ENCODE results near the gene LPCAT4. TPM values are rescaled to one million over a fixed set of nuclear protein-coding genes. Genes with fewer than 3 reads are reported as not detected.
"Not testable (repeated sequence)": the region's sequence is repeated elsewhere in the genome, so short reads cannot be mapped to it uniquely, and the experiment has no call there.

Gene LPCAT4, protein sequence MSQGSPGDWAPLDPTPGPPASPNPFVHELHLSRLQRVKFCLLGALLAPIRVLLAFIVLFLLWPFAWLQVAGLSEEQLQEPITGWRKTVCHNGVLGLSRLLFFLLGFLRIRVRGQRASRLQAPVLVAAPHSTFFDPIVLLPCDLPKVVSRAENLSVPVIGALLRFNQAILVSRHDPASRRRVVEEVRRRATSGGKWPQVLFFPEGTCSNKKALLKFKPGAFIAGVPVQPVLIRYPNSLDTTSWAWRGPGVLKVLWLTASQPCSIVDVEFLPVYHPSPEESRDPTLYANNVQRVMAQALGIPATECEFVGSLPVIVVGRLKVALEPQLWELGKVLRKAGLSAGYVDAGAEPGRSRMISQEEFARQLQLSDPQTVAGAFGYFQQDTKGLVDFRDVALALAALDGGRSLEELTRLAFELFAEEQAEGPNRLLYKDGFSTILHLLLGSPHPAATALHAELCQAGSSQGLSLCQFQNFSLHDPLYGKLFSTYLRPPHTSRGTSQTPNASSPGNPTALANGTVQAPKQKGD
- 33.5 TPM for polyA plus RNA-seq (2013)

DNA sequence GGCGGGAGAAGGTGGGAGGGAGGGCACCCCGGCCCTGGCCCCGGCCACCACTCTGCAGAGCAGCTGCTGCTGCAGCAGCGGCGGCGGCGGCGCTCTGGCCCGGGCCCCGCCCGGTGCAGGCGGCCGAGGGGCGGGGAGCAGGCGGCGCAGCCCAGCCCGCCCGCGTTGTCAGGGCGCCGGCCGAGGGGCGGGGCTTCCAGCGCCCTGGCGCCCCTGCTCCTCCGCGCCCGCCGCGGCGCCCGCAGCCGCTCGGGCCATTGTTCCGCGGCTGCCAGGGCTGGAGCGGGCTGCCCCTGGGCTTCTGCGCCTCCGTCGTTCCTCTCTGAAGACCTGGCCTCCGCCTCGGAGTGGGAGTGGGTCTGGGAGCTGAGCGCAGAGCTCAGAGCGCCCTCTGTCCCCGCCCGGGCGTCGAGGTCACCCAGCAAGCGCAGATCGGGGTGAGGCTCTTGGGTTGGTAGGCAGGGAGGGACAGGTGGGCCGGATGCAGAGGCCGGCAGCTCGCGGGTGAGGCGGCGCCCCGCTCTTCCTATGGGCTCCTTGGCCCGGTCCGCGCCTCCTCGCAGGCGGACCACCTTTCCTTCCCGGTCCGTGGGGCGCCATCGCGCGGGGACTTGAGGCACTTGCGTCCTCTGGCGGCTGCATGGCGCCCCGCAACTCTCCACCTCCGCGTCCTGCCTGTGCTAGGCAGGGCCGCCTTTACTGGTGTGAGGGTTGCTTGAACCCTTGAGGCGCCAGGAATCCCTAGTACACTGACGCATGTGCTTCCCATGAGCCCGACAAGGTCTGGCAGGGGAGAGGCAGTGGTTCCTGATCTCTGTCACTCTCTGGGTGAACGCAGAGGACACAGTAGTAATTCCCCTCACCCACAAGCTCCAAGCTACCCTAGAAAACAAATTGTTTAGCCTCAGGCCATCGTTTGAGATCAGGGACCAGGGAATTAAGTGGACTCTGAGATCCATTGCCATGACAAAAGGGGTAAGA, at the start of gene LPCAT4:
Gene LPCAT4, minus strand, starts transcription at position 96 of the 981 bp plus-strand sequence. CDS start 96 bp downstream, outside the sequence.
- CTCF ChIA-PET: interaction anchor here (0.6 to 6.1 kb wide), 38 partner anchors 8 to 304 kb away, joined by 3 to 47 read pairs (median 4); partner anchors contain the start of genes EMC4 and GOLGA8B

DNA sequence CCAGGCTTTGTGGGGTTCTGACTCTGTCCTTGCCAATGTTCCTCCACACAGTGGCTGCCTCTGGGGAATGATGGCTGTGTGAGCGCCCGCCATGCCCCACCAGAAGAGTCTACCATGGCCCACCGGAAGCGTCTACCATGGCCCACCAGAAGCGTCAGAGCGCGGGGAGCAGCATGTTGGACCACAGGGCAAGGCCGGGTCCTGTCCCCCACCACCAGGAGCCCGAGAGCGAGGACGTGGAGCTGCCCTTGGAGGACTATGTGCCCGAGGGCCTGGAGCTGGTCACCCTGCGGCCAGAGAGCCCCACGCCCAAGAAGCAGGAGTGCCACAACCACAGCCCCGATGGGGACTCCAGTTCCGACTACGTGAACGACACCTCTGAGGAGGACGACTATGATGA, 42.5 kb upstream of the LPCAT4 start:
- no CpG with 5 or more reads among the region's 19 CpGs for WGBS (ENCODE audit: insufficient coverage)

More for the DNA sequence above, at the start of gene LPCAT4:
- Histone ChIP-seq H3K36me3 (ENCODE audit: control insufficient read depth in 4 of 4, insufficient read depth in 4 of 4, low read length in 3 of 4) (peaks cover 0 to 23% (median 11%) of the 10 kb centered on the region in 4 experiments), H3K9me3 (ENCODE audit: control extremely low read depth in 1 of 5, control insufficient read depth in 4 of 5, insufficient read depth in 2 of 5, low read depth in 1 of 5, low read length in 4 of 5) (no peaks in the 10 kb centered on the region), H3K27me3 (replicated peaks in 2 of 5; ENCODE audit: control insufficient read depth in 4 of 5, insufficient read depth in 5 of 5, low read length in 4 of 5) (no peaks in the 10 kb centered on the region), H3K27ac (ENCODE audit: insufficient read depth in 1 of 2, low read depth in 1 of 2, low read length in 2 of 2, poor library complexity in 1 of 2, severe bottlenecking in 2 of 2) (peak within 1 kb of the TSS; percentile 51 to 87), H3K4me1 (ENCODE audit: control extremely low read depth in 1 of 4, control insufficient read depth in 4 of 4, insufficient read depth in 4 of 4, low read length in 3 of 4) (peaks cover 8 to 27% (median 20%) of the 10 kb centered on the region in 4 experiments), H3K4me3 (ENCODE audit: control insufficient read depth in 1 of 7, extremely low read depth in 1 of 7, insufficient read depth in 4 of 7, low read depth in 2 of 7, low read length in 6 of 7) (peak within 1 kb of the TSS; percentile 87 to 98 (median 91))
- WGBS (ENCODE audit: insufficient coverage): under 1% methylated on average over 61 of the region's 80 CpGs
- POLR2A ChIA-PET: interaction anchor here (0.5 to 2.4 kb wide), 5 partner anchors 24 to 216 kb away, joined by 3 to 12 read pairs (median 3); partner anchors contain the start of genes GOLGA8B, NOP10, NUTM1 and SLC12A6
- peak; percentile 89 to 94 (median 94) for DNase-seq

DNA sequence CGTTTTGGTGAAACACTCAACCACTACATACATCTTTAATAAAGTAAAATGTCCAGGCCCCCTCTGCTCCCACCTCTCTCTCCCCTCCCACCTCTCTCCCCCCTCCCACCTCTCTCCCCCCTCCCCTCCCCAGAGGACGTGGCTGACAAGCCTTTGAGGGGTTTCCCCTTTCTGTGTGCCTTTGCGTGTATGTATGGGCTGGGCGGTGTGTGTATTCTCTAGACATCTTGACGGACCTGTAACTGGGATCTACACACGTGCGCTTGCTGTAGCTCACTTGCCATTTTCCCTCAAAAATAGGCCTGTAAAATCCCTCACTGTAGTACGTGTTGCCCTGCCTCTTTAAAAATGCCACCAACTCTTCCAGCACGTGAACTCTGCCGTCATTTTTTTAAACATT, 42.0 kb upstream of the LPCAT4 start:
- H3K9me3 ChIP-seq (ENCODE audit: control extremely low read depth in 1 of 5, control insufficient read depth in 4 of 5, insufficient read depth in 2 of 5, low read depth in 1 of 5, low read length in 4 of 5); H3K4me1 ChIP-seq (ENCODE audit: control extremely low read depth in 1 of 4, control insufficient read depth in 4 of 4, insufficient read depth in 4 of 4, low read length in 3 of 4); H3K27me3 ChIP-seq (replicated peaks in 2 of 5; ENCODE audit: control insufficient read depth in 4 of 5, insufficient read depth in 5 of 5, low read length in 4 of 5); H3K36me3 ChIP-seq (ENCODE audit: control insufficient read depth in 4 of 4, insufficient read depth in 4 of 4, low read length in 3 of 4); H3K4me3 ChIP-seq (ENCODE audit: control insufficient read depth in 1 of 7, extremely low read depth in 1 of 7, insufficient read depth in 4 of 7, low read depth in 2 of 7, low read length in 6 of 7); POLR2A ChIA-PET; DNase-seq; H3K27ac ChIP-seq (ENCODE audit: insufficient read depth in 1 of 2, low read depth in 1 of 2, low read length in 2 of 2, poor library complexity in 1 of 2, severe bottlenecking in 2 of 2); CTCF ChIA-PET: not testable (repeated sequence)
- no CpG with 5 or more reads among the region's 10 CpGs for WGBS (ENCODE audit: insufficient coverage)

More for the DNA sequence above, 42.5 kb upstream of the LPCAT4 start:
- H3K27me3 ChIP-seq (replicated peaks in 2 of 5; ENCODE audit: control insufficient read depth in 4 of 5, insufficient read depth in 5 of 5, low read length in 4 of 5); DNase-seq; H3K27ac ChIP-seq (ENCODE audit: insufficient read depth in 1 of 2, low read depth in 1 of 2, low read length in 2 of 2, poor library complexity in 1 of 2, severe bottlenecking in 2 of 2); H3K4me1 ChIP-seq (ENCODE audit: control extremely low read depth in 1 of 4, control insufficient read depth in 4 of 4, insufficient read depth in 4 of 4, low read length in 3 of 4); H3K9me3 ChIP-seq (ENCODE audit: control extremely low read depth in 1 of 5, control insufficient read depth in 4 of 5, insufficient read depth in 2 of 5, low read depth in 1 of 5, low read length in 4 of 5); CTCF ChIA-PET; H3K4me3 ChIP-seq (ENCODE audit: control insufficient read depth in 1 of 7, extremely low read depth in 1 of 7, insufficient read depth in 4 of 7, low read depth in 2 of 7, low read length in 6 of 7); POLR2A ChIA-PET; H3K36me3 ChIP-seq (ENCODE audit: control insufficient read depth in 4 of 4, insufficient read depth in 4 of 4, low read length in 3 of 4): not testable (repeated sequence)

DNA sequence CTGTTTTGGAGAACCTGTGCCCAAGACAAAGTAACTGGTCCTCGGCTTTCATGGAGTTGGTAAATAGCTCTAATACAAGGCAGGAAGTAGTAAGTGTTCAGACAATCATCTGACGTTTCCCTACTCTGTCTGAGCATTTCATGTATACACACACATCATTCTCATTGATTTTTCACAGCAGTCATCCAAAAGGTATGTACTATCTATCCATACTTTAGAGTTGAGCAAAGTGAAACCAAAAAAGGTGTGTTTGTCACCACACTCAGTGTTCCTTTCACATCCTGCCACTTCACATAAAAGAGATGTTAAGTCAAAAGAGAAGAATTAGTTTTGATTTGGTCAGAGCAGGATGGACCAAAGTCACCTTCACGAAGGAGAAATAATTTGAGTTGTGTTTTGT, 36.9 kb upstream of the LPCAT4 start:
- POLR2A ChIA-PET; H3K36me3 ChIP-seq (ENCODE audit: control insufficient read depth in 4 of 4, insufficient read depth in 4 of 4, low read length in 3 of 4); H3K27me3 ChIP-seq (replicated peaks in 2 of 5; ENCODE audit: control insufficient read depth in 4 of 5, insufficient read depth in 5 of 5, low read length in 4 of 5); H3K4me3 ChIP-seq (ENCODE audit: control insufficient read depth in 1 of 7, extremely low read depth in 1 of 7, insufficient read depth in 4 of 7, low read depth in 2 of 7, low read length in 6 of 7); H3K4me1 ChIP-seq (ENCODE audit: control extremely low read depth in 1 of 4, control insufficient read depth in 4 of 4, insufficient read depth in 4 of 4, low read length in 3 of 4); H3K27ac ChIP-seq (ENCODE audit: insufficient read depth in 1 of 2, low read depth in 1 of 2, low read length in 2 of 2, poor library complexity in 1 of 2, severe bottlenecking in 2 of 2); H3K9me3 ChIP-seq (ENCODE audit: control extremely low read depth in 1 of 5, control insufficient read depth in 4 of 5, insufficient read depth in 2 of 5, low read depth in 1 of 5, low read length in 4 of 5); CTCF ChIA-PET; DNase-seq: not testable (repeated sequence)
- WGBS (ENCODE audit: insufficient coverage): no CpG with 5 or more reads among the region's 3 CpGs

DNA sequence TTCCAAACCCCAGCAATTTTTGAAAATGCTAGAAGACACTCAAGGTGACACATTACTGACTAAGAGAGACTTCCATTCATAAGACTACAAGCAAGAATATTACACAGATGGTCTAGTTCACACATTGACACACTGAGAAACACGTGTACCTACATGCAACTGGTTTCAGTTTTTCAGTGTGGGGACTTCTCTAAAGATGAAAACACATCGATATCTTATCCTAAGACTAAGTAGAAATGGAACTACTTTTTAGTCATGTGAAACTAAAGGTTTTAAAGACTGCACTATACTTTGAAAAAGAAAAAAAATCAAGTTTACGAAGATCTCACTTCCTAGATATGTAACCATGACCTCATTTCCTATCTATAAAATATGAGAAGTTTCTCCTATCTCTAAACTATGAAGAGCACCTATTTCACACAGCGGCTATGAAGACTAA, 36.2 kb upstream of the LPCAT4 start:
- H3K4me1 ChIP-seq (ENCODE audit: control extremely low read depth in 1 of 4, control insufficient read depth in 4 of 4, insufficient read depth in 4 of 4, low read length in 3 of 4); H3K36me3 ChIP-seq (ENCODE audit: control insufficient read depth in 4 of 4, insufficient read depth in 4 of 4, low read length in 3 of 4); H3K9me3 ChIP-seq (ENCODE audit: control extremely low read depth in 1 of 5, control insufficient read depth in 4 of 5, insufficient read depth in 2 of 5, low read depth in 1 of 5, low read length in 4 of 5); H3K4me3 ChIP-seq (ENCODE audit: control insufficient read depth in 1 of 7, extremely low read depth in 1 of 7, insufficient read depth in 4 of 7, low read depth in 2 of 7, low read length in 6 of 7); CTCF ChIA-PET; POLR2A ChIA-PET; H3K27me3 ChIP-seq (replicated peaks in 2 of 5; ENCODE audit: control insufficient read depth in 4 of 5, insufficient read depth in 5 of 5, low read length in 4 of 5); DNase-seq; H3K27ac ChIP-seq (ENCODE audit: insufficient read depth in 1 of 2, low read depth in 1 of 2, low read length in 2 of 2, poor library complexity in 1 of 2, severe bottlenecking in 2 of 2): not testable (repeated sequence)
- no CpG with 5 or more reads among the region's 4 CpGs for WGBS (ENCODE audit: insufficient coverage)

DNA sequence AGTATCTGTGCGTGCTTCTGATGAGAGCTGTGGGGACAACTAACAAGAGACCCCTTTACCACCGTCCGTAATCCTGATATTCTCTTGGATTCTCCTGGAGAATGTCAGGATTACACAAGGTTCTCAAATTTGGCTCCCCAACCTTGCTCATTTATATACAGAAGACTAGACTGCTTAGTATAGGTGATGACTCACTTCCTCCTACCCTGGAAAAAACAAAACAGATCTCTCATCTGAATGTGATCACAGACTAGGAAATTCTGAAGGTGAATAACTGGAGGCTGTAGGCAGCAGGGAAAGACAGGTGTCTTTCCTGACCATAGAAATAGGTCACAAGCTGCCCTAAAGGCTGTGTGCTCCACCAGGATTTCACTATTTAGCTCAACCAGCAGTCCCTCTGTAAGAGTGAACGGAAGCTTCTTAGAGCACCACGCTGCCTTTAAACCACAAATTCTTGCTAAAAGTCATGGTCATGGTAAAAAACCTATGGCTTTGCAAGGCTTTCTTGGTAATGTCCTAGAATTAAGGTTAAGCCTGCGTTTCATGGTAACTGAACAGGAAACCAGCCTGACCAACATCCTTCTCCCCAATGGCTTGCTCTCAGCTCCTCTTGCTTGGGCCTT, 30.8 kb upstream of the LPCAT4 start:
- H3K4me1 ChIP-seq (ENCODE audit: control extremely low read depth in 1 of 4, control insufficient read depth in 4 of 4, insufficient read depth in 4 of 4, low read length in 3 of 4); H3K4me3 ChIP-seq (ENCODE audit: control insufficient read depth in 1 of 7, extremely low read depth in 1 of 7, insufficient read depth in 4 of 7, low read depth in 2 of 7, low read length in 6 of 7); H3K27ac ChIP-seq (ENCODE audit: insufficient read depth in 1 of 2, low read depth in 1 of 2, low read length in 2 of 2, poor library complexity in 1 of 2, severe bottlenecking in 2 of 2); CTCF ChIA-PET; DNase-seq; H3K9me3 ChIP-seq (ENCODE audit: control extremely low read depth in 1 of 5, control insufficient read depth in 4 of 5, insufficient read depth in 2 of 5, low read depth in 1 of 5, low read length in 4 of 5); H3K27me3 ChIP-seq (replicated peaks in 2 of 5; ENCODE audit: control insufficient read depth in 4 of 5, insufficient read depth in 5 of 5, low read length in 4 of 5); H3K36me3 ChIP-seq (ENCODE audit: control insufficient read depth in 4 of 4, insufficient read depth in 4 of 4, low read length in 3 of 4); POLR2A ChIA-PET: not testable (repeated sequence)
- no CpG with 5 or more reads among the region's 6 CpGs for WGBS (ENCODE audit: insufficient coverage)

Measured in common myeloid progenitor, CD34-positive (primary cell).